ENCODE results near the gene TRIM65. TPM values are rescaled to one million over a fixed set of nuclear protein-coding genes. Genes with fewer than 3 reads are reported as not detected.

TRIM65 gene, protein sequence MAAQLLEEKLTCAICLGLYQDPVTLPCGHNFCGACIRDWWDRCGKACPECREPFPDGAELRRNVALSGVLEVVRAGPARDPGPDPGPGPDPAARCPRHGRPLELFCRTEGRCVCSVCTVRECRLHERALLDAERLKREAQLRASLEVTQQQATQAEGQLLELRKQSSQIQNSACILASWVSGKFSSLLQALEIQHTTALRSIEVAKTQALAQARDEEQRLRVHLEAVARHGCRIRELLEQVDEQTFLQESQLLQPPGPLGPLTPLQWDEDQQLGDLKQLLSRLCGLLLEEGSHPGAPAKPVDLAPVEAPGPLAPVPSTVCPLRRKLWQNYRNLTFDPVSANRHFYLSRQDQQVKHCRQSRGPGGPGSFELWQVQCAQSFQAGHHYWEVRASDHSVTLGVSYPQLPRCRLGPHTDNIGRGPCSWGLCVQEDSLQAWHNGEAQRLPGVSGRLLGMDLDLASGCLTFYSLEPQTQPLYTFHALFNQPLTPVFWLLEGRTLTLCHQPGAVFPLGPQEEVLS
- total RNA-seq = 33.2 and 39.1 TPM in 2 replicates

DNA sequence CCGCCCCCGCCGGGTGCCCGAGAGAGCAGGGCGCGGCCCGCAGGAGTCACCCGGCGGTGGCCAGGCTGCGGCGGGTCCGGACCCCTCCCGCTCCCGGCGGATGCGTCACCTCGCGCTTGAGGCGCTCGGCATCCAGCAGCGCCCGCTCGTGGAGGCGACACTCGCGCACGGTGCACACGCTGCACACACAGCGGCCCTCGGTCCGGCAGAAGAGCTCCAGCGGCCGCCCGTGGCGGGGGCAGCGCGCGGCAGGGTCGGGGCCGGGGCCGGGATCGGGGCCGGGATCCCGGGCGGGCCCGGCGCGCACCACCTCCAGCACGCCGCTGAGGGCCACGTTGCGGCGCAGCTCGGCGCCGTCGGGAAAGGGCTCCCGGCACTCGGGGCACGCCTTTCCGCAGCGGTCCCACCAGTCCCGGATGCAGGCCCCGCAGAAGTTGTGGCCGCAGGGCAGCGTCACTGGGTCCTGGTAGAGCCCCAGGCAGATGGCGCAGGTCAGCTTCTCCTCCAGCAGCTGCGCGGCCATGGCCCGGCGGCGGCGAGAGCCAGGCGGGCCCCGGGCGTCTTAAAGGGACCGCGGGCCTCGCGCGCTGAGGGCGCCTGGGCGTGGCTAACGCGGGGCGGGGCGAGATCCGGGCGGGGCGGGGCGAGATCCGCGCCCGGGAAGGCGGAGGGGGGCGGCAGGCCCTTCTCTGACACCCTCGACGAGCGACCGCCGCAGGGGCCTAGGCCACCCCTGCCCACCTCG lies at the start of gene TRIM65:
TSS of gene TRIM65 (minus strand) at position 537 of the 745 bp plus-strand sequence. CDS start at position 523, 14 bp downstream.

GRCh38 chr17:75940727-75941441 lies 44.1 kb upstream of the TRIM65 start, which contains the start of gene FBF1:
FBF1 (minus strand) TSS chr17:75941042; CDS start chr17:75938149, 2,893 bp downstream.

DNA sequence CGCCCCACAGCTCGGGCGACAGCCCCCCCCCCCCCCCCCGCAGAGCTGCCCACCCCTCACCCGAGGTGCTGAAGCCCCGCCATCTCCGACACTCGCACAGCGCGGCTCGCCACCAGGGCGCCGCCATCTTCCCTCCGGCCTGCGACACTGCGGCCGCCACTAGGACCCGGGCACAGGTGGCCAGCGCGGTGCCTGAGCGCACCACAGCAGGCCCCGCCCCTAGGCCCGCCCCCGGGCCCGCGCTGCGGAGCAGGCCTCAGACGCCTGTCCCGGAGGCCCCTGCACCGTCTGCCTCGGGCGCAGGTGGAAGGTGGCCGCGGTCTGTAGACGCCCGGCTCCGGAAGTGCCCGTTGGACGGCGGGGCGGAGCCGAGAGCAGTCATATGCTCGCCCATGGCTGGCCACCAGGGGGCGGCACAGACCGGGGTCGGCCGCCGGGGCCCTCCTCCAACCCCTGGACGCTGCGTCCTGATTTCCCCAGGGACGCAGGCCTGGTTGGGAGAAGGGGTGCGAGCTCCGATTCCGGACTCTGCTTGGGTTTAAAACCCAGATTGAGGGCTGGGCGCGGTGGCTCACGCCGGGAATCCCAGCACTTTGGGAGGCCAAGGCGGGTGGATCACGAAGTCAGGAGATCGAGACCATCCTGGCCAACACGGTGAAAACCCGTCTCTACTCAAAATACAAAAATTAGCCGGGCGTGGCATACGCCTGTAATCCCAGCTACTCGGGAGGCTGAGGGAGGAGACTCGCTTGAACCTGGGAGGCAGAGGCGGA lies 8.2 kb upstream of the TRIM65 start, which contains the start of gene MRPL38:
TSS of gene MRPL38 (minus strand) at position 136 of the 773 bp plus-strand sequence. CDS start at position 127, 9 bp downstream.

GRCh38 chr17:75878174-75878998 lies 18.4 kb downstream of the TRIM65 start, which contains the start of gene TRIM47:
TRIM47 (minus strand) TSS chr17:75878581; CDS start chr17:75878548, 33 bp downstream.

DNA sequence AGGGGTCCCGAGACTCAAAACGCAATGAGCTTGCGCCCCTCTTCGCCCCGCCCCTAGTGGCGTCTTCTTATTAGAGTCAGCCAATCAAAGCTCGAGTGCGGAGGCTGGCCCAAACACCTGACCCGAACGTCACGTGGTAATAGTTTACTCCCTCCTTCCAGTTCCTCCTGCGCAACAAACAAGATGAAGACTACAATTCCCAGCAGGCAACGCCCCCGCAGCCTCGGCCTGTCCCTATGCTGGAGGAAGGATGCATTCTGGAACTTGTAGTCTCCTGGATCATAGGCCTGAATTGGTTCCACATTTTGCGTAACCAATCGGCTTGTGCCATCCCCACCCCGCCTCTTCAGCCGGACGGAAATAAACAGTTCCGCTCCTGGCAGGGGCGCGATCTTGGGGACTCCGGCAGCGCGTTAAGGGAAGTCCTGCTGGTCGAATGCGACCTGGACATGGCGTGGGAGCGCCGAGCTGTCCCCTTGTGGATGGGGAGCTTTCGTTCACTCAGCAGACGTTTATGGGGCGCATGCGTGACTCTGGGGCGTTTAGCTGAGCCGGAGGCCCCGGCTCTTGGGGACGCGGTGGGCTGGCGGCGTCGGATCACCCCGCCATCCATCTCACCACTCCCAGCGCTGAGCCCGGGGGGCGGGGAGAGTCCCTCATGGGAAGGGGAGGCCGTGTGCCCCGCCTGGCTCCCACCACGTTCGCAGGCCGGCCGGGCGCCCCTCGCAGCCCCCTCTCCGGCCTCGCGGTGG lies 41.3 kb downstream of the TRIM65 start, which contains the start of gene WBP2:
TSS of gene WBP2 (minus strand) at position 26 of the 752 bp plus-strand sequence. CDS start 38 bp downstream, outside the sequence.

GRCh38 chr17:75843577-75844529 lies 52.9 kb downstream of the TRIM65 start, which contains the start of gene UNC13D:
UNC13D (minus strand) TSS chr17:75844404; CDS start chr17:75844337, 67 bp downstream.

Other genes starting within 250 kb of the TRIM65 start
- 16.5 and 19.5 TPM in 2 replicates for gene RECQL5, start 229.8 kb downstream of the TRIM65 start, total RNA-seq
- gene SAP30BP, start 229.6 kb downstream of the TRIM65 start, total RNA-seq = 63.4 and 70.8 TPM in 2 replicates
- 9.6 and 39.8 TPM in 2 replicates for gene ITGB4, start 175.5 kb downstream of the TRIM65 start, total RNA-seq
- gene GALK1, start 131.8 kb downstream of the TRIM65 start, total RNA-seq = 50.0 and 56.8 TPM in 2 replicates
- gene UNK, start 112.1 kb downstream of the TRIM65 start, total RNA-seq = 26.0 and 28.1 TPM in 2 replicates
- gene UNC13D, start 52.5 kb downstream of the TRIM65 start, total RNA-seq = 0.97 and 1.2 TPM in 2 replicates
- gene WBP2, start 41.6 kb downstream of the TRIM65 start, total RNA-seq = 26.8 and 28.2 TPM in 2 replicates
- gene TRIM47, start 18.4 kb downstream of the TRIM65 start, total RNA-seq = 35.9 and 40.7 TPM in 2 replicates
- 28.7 and 30.1 TPM in 2 replicates for gene MRPL38, start 7.9 kb upstream of the TRIM65 start, total RNA-seq
- gene FBF1, start 44.1 kb upstream of the TRIM65 start, total RNA-seq = 7.8 and 10.7 TPM in 2 replicates
- gene ACOX1, start 82.2 kb upstream of the TRIM65 start, total RNA-seq = 67.9 and 72.0 TPM in 2 replicates
- gene TEN1, start 82.3 kb upstream of the TRIM65 start, total RNA-seq = 22.9 and 27.3 TPM in 2 replicates
- gene CDK3, start 103.9 kb upstream of the TRIM65 start, total RNA-seq = 0.97 and 1.7 TPM in 2 replicates
- under 0.01 TPM in 1 of 2 replicates, not detected in the other for gene EVPL, start 130.4 kb upstream of the TRIM65 start, total RNA-seq
- 29.2 and 31.0 TPM in 2 replicates for gene SRP68, start 175.6 kb upstream of the TRIM65 start, total RNA-seq
- gene GALR2, start 177.8 kb upstream of the TRIM65 start, total RNA-seq = not detected in 2 replicates
- not detected in 2 replicates for gene ZACN, start 182.2 kb upstream of the TRIM65 start, total RNA-seq
- 127 and 129 TPM in 2 replicates for gene EXOC7, start 206.8 kb upstream of the TRIM65 start, total RNA-seq
- not detected in 2 replicates for gene FOXJ1, start 244.3 kb upstream of the TRIM65 start, total RNA-seq